Activated CD8-positive, alpha-beta memory T cell treated with anti-CD3 and anti-CD28 coated beads, Interleukin-2, amount 50 U/mL, for 1 hour (primary cell): ENCODE measurements around the gene CCND1.

Source experiments
- DNase-seq: peaks from one replicate; pipeline ENCODE4 v3.0.0-alpha.2; 2020; ENCODE audit errors: extremely low read depth

CCND1 gene

DNA sequence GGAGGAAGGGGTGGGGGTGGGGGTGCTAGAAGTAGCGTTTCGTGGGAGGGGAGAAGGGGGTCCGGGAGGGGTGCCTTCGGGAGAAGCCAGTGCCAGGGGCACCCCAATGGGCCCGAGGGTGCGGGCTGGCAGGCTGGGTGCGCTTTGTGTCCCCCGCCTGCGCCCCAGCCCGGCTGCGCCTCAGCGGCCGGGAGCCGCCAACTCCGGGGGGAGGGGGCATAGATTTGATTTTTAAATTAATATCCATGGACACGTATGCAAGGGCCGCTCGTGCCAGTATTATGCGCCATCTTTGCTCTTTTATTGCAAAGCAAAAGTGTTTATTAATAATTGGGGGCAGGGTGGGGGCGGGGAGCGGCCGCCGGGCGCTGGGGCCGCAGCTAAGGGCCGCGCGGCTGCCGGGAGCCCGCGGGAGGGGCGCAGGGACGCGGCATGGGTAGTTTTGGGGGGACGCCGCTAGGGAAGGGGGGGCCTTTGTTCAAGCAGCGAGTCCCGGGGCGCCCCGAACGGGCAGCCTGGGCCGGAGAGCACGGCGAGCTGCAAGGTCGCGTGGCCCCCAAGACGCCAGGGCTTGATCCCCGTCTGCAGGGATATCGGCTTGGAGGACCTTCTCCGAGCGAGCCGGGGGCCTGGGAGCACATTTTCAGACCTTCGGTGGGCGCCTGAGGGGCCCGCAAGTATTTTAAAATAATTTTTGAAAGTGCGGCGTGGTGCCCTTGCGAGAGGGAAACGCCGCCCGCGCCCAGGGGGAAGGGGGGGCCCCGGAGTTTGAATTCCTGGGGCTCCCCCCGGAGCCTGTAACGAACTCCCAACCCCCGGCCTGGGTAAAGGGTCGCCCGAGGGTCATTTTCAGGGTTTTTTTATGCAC, 959 bp downstream of the CCND1 start:
- DNase-seq: no peak

DNA sequence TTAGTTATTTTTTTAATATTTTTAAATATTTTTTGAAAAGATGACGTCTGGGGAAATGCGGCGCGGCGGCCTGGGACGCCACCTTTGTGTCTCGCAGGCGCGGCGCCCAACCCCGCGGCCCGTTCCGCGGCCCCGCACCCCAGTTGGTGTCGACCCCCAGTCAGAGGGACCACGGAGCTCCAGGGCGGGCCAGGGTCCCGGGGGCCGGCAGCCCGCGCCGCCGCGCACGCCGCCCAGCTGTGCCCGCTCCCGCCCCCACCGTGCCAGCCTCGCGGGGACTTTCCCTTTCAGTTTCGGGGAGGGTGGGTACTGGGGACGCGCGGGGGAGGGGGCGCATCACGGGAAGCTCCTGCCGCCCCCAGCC, 1.6 kb downstream of the CCND1 start:
- no peak for DNase-seq

DNA sequence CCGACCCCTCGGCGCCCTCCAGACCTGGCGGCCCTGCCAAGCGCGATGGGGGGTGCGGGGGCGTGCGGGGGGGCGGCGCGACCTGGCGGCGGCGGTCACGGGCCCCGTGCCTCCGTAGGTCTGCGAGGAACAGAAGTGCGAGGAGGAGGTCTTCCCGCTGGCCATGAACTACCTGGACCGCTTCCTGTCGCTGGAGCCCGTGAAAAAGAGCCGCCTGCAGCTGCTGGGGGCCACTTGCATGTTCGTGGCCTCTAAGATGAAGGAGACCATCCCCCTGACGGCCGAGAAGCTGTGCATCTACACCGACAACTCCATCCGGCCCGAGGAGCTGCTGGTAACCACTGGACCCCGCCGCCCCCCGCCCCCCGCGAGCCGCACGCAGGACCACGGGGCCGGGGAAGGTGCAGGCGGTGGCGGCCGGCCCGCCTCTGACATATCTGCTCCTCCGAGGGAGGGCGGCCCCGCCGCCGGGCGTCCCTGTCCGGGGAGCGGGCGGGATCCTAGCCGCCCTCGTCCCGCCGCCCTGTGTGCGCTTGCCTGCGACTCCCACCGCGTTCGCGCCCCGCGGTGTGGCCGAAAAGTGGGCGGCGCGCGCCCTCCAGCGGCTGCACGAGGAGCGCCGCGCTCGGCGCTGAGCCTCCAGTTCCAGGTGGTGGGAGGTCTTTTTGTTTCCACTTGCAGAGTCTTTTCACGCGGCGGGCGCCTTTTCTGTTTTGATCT, 2.1 kb downstream of the CCND1 start:
- peak; percentile 14 for DNase-seq

DNA sequence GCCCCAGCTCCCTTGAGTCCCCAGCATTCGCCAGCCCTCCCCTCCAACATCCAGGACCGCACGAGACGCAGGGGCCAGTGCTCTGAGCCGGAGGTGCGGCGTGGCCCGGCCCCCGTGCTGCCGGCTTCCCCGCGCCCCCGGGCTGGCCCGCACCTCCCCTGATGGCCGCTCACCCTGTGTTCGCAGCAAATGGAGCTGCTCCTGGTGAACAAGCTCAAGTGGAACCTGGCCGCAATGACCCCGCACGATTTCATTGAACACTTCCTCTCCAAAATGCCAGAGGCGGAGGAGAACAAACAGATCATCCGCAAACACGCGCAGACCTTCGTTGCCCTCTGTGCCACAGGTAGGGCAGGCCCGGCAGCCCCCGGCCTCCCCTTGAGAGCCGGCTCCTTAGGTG, 2.7 kb downstream of the CCND1 start:
- DNase-seq: no peak

DNA sequence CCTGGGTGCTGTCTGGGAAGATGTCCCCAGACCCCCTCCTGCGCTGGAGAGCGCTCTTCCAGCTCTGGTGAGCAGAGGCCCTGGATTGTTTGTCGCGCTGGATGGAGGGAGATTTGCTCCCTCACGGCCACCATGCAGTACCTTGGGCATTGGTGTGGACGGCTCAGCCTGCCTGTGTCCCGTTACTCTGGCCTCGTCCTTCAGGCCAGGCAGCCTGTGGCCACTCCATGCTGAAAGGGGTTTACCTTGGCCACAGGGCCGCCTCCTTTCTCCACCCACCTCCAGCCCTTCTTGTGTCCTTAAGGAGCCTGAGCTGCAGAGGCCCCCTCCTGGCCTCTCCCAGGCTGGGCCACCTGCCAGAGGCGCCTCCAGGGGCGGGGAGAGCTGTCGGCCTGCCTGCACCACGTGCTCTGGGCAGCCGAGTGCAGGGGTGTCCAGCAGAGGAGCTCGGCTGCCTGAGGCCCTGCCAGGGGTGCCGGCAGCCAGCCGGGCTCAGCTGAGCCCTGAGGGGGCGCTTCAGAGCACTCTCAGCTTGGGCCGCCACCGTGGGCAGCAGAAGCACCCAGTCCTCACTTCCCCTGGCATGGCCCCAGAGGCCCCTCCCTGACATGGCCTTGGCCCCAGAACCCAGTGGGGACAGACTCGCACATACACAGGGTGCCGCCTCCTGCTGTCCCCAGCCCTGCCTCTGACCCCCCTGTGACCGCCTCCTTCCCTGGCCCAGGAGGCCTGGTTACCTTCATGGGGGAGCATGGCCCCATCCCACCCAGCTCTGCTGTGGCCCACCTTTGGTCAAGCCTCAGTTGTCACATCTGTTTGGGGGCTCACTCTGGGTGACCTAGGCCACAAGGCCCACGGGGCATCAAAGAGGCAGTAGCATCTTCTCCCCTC, 3.4 kb downstream of the CCND1 start:
- DNase-seq: no peak

DNA sequence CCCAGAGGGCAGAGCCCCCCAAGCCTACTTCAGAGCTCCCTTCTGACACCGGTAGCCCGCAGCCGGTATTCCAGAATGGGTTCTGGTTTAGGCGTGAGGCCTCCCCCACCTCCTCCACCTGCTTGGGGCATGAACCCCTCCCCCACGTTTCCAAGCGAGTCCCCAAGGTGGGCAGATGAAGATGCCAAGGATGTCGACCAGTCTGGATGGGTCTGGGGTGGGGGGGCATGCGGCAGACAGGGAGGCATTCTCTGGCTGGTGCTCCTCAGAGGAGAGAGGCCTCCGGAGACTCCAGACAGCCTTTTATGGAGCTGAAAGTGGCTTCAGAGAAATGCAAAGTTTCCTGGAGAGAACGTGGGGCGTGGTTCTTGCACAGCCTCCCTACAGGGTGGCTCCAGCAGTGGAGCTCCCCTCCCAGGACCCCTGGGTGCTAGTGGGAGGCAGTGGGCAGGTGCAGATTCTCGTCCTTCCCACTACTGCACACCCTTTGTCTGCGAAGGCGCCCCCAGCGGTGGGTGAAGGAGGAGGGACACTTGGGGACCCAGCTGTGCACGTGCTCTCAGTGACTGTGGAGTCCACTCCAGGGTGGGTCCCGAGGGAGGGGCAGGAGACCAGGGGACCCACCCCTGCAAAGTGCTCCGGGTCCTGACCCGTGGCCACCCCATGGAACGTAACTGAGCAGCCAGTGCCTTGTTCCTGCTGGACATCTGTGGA, 4.2 kb downstream of the CCND1 start:
- DNase-seq: no peak

DNA sequence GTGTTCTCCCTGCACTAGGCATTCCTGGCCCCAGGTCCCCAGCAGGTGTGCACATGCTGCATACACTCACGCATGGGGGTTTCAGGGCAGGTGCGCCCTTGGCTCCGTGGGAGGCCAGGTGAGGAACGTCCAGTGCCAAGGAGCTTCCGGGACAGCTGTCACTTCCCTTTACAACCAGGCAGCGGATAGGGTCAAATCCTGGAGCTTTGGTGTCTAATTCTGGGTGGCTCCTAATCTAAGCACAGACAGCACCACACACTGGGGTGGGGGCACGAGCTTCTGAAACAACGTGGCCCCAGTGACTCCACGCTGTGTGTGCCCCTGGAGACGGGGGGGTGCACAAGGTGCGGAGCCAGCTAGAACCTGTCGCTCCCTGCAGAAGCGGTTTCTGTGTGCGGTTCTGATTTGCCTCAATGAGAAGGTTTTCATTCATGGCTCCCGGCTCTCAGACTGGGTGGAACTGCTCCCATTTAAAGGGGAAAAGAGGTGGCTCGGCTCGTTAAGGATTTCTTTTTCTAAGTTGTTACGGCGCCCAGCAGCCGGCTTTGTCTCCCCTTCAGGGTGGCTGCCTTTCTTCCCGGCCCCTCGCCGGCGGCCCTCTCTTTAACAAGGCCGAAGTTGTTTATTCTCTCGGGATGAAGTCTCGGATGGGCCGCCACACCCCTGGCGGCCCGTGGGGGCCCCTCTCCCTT, 5.0 kb downstream of the CCND1 start:
- DNase-seq: no peak

DNA sequence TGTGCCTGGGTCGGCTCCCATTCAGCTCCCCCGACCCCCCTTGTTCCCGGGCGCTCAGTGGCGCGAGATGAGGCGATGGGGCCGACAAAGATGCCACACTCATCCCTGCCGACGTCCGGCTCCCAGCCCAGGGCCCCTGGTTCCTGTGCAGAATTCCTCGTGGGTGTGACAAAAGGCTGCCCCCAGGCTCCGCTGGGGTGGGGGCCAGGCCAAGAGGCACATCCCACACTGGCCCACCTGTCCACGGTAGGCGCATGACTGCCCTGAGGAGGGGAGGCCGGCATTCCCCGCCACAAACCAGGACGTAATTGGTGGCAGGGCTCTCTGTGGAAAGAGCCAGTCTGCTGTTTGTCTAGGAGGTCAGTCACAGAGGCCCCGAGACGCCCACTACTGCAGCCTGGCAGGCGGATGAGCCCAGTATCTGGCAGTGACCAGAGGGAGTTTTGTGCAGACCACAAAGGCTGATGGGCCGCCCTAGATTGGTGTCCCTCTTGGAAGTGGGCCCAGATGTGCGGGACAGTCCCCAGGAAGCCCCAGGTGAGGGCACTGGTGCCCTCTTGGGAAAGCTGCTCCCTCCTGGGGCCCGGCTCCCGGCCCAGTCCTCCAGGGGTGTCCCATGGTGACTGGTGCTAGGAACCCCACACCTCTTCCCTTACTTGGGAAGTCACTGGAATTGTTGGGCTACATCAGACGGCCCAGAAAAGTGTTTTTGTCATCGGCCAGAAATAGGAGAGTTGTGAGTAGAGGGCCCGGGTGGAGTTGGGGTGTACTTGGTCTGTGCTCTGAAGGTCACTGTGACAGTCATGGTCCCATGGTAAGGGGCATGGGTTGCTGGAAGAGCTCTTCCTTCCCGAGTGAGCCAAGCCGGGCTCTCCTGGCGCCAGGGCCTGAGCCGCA, 5.8 kb downstream of the CCND1 start:
- no peak for DNase-seq

DNA sequence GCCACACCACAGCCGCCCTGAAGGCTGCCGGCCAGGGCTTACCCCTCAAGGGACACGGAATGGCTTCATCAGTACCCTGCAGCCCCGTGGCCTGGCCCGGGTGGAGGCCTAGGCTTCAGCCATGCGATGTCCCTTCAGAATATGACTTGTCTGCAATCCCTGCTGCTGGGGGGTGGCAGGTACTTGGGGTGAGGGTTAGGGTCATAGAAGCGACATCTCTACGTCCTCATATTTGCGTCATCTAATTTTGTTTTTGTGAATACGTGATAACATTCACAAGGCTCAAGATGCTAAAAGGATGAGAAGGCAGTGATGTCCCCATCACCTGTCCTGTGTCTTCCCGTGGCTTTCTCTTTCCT, 6.4 kb downstream of the CCND1 start:
- DNase-seq: no peak

DNA sequence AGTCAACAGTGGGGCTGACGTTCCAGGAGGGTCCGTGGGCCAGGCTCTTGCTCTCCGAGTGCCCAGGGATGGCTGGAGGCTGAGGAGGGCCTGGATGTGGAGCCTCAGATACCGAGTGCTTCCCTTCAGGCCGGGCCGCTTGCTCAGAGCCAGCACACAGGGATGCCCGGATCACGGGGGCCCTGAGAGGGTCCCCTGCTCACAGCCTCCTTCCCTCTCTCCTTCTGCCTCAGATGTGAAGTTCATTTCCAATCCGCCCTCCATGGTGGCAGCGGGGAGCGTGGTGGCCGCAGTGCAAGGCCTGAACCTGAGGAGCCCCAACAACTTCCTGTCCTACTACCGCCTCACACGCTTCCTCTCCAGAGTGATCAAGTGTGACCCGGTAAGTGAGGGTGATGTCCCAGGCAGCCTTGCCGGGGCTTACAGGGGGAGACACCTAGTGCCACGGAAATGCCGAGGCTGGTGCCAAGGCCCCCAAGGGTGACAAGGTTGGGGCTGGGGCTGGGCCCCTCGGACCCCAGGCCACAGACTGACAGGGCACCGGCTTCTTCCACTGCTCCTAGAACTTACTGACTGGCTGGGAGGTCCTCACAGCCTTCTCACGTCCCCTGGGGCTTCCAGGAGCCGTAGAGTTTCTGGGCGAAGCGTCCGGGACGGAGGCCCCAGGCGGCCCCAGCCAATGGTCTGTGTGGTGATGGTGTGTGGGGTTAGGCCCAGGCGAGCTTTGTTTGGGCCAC, 7.0 kb downstream of the CCND1 start:
- DNase-seq: no peak

DNA sequence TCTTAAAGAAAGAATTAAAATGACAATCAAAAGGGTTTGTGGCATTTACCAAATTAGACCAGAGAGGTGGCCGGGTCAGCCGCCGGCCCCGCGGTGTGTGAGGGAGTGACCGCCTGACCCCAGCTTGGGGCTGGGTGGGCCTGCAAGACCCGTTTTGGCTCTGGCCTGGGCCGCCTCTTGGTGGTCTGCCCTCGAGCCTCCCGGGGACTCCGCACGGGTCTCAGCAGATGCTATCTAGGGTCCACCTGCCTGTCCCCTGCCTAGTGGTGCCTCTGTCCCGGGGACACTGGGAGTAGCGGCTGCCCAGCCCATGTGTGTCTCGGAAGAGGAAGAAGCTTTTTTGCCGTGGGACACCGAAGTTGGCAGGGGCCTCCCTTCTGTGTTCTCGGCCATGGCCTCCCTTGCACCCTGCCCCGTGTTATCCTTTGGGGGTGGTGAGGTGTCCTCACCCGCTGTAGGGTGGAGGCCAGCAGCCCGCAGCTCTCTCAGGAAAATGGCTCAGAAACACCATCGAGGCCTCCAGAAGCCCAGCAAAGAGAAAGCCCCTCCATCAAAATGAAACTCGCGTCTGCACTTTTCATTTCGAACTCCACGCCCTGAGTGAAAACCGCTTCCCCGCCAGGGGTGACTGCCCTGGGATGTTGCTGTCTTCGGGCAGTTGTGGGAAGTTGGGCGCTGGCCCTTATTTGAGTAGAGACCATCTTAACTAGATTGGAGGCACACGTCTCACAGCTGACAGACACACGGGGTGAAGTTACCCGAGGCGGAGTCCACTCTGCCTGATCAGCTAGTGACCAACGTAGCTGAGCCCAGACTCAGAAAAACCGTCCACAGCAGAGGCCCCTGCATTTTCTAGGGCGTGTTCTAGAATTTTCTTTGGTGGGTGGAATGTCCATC, 8.0 kb downstream of the CCND1 start:
- DNase-seq: no peak

DNA sequence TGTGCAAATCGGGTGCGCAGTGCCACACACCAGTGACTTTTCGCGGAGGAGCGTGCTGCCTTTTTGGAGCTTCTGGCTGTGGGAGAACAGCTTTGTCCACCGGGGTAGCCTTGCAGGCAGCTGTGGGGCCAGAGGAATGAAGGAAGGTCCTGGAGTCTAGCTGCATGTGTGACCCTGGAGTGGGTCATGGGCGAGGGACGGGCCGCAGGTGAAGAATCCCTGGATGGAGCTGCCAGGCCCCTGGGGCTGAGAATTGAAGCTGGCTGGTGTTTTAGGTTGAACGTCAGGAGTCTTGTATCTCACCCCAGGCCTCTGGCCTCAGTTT, 8.6 kb downstream of the CCND1 start:
- DNase-seq: no peak

DNA sequence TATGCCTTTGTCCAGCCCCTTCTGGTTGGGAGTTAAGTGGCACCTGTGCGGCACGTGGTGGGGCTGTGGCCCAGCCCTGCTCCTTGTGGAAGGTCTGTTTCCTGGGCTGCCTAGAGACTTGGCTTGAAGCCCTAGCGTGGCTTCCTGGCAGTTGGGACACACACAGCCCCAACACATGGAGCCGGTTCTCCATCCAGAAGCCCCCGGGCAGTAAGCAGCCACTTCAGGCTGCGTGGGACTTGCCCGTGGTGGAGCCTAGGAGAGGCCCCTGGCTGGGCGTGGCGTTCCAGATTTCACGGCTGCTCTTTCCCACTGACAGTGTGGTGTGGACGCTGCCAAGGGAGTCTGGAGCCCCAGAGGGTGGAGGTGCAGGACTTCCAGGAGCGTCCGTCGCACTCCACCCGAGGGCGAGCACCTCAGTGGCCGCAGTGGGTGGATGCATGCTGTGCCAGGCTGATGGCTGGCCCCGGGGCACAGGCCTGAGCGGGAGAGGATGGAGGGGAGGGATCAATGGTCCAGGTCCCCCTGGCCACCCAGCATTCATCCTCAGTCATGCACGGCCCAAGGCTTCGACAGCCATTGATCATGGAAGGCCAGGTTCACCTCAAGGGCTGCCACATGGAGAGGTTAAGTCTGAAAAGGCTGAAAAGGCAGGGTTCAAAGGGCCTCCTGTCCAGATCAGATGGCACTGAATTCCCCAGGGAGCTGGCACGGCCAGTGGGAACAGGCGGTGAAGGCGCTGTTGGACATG, 9.3 kb downstream of the CCND1 start:
- DNase-seq: no peak

DNA sequence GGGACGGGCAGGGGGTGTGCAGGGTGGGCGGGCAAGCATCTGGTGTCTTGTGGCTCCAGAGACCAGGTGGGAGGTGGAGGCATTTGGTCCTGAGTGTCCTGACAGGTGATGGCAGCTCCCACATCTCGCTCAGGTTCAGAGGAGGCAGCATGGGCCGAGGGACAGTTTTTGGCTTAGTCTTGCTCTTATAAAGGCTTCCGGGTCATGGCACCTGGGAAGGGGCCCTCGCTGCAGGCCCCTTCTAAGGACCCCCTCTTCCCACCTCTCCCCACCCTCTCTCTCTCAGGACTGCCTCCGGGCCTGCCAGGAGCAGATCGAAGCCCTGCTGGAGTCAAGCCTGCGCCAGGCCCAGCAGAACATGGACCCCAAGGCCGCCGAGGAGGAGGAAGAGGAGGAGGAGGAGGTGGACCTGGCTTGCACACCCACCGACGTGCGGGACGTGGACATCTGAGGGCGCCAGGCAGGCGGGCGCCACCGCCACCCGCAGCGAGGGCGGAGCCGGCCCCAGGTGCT, 9.9 kb downstream of the CCND1 start:
- no peak for DNase-seq

DNA sequence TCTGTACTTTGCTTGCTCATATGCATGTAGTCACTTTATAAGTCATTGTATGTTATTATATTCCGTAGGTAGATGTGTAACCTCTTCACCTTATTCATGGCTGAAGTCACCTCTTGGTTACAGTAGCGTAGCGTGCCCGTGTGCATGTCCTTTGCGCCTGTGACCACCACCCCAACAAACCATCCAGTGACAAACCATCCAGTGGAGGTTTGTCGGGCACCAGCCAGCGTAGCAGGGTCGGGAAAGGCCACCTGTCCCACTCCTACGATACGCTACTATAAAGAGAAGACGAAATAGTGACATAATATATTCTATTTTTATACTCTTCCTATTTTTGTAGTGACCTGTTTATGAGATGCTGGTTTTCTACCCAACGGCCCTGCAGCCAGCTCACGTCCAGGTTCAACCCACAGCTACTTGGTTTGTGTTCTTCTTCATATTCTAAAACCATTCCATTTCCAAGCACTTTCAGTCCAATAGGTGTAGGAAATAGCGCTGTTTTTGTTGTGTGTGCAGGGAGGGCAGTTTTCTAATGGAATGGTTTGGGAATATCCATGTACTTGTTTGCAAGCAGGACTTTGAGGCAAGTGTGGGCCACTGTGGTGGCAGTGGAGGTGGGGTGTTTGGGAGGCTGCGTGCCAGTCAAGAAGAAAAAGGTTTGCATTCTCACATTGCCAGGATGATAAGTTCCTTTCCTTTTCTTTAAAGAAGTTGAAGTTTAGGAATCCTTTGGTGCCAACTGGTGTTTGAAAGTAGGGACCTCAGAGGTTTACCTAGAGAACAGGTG, 11.1 kb downstream of the CCND1 start:
- DNase-seq: no peak

DNA sequence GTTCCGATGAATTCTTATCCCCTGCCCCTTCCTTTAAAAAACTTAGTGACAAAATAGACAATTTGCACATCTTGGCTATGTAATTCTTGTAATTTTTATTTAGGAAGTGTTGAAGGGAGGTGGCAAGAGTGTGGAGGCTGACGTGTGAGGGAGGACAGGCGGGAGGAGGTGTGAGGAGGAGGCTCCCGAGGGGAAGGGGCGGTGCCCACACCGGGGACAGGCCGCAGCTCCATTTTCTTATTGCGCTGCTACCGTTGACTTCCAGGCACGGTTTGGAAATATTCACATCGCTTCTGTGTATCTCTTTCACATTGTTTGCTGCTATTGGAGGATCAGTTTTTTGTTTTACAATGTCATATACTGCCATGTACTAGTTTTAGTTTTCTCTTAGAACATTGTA, 12.0 kb downstream of the CCND1 start:
- no peak for DNase-seq
